Measurements from ENCODE around the gene MB21D2.

Gene MB21D2

GRCh38 chr3:192919901-192920300 lies 2.2 kb upstream of the MB21D2 start:
- no peak for TF ChIP-seq CTCF (IDR thresholded peaks at IDR 0.05)

- TF ChIP-seq CTCF (IDR thresholded peaks at IDR 0.05): no peak
Measured at GRCh38 chr3:192918275-192918588, 576 bp upstream of the MB21D2 start.

- TF ChIP-seq CTCF (IDR thresholded peaks at IDR 0.05): no peak
Measured at GRCh38 chr3:192917028-192917403, 640 bp downstream of the MB21D2 start.

GRCh38 chr3:192916371-192917027 lies 1.2 kb downstream of the MB21D2 start:
- TF ChIP-seq CTCF (IDR thresholded peaks at IDR 0.05): no peak

GRCh38 chr3:192915722-192916121 lies 1.9 kb downstream of the MB21D2 start:
- no peak for TF ChIP-seq CTCF (IDR thresholded peaks at IDR 0.05)

- no peak for TF ChIP-seq CTCF (IDR thresholded peaks at IDR 0.05)
Measured at GRCh38 chr3:192915304-192915703, 2.4 kb downstream of the MB21D2 start.

- no peak for TF ChIP-seq CTCF (IDR thresholded peaks at IDR 0.05)
Measured at GRCh38 chr3:192914848-192915247, 2.8 kb downstream of the MB21D2 start.

GRCh38 chr3:192913540-192913939 lies 4.1 kb downstream of the MB21D2 start:
- TF ChIP-seq CTCF (IDR thresholded peaks at IDR 0.05): no peak
